Activated CD4-positive, alpha-beta T cell treated with anti-CD3 and anti-CD28 coated beads, Interleukin-2, amount 50 U/mL, for 1 hour (primary cell): ENCODE data around the gene DPYSL5.
A peak's percentile ranks its signal among the peaks of the same experiment; 100 is the strongest.

Experiments used
- DNase-seq: peaks from one replicate; pipeline ENCODE4 v3.0.0-alpha.2; 2020

The DPYSL5 gene

GRCh38 chr2:26934335-26934724 lies 86.4 kb downstream of the DPYSL5 start:
- no peak for DNase-seq

- DNase-seq, result no peak
These were observed 87.1 kb downstream of the DPYSL5 start for GRCh38 chr2:26934985-26935384.

GRCh38 chr2:26936855-26937254 lies 88.9 kb downstream of the DPYSL5 start:
- DNase-seq, result no peak

GRCh38 chr2:26938399-26939118 lies 90.6 kb downstream of the DPYSL5 start:
- no peak for DNase-seq

GRCh38 chr2:26940001-26940400 lies 92.1 kb downstream of the DPYSL5 start:
- no peak for DNase-seq

- no peak for DNase-seq
These were observed 93.6 kb downstream of the DPYSL5 start for GRCh38 chr2:26941486-26941885.

- DNase-seq, result peak; percentile 63
These were observed 94.8 kb downstream of the DPYSL5 start for GRCh38 chr2:26942543-26943295.

- no peak for DNase-seq
These were observed 98.2 kb downstream of the DPYSL5 start for GRCh38 chr2:26945991-26946750.

- no peak for DNase-seq
These were observed 99.2 kb downstream of the DPYSL5 start for GRCh38 chr2:26946841-26947784.

- no peak for DNase-seq
These were observed 100.9 kb downstream of the DPYSL5 start for GRCh38 chr2:26948800-26949199.

GRCh38 chr2:26950246-26950645 lies 102.3 kb downstream of the DPYSL5 start:
- no peak for DNase-seq

GRCh38 chr2:26951236-26951635 lies 103.3 kb downstream of the DPYSL5 start:
- no peak for DNase-seq

- no peak for DNase-seq
These were observed 104.4 kb downstream of the DPYSL5 start for GRCh38 chr2:26952374-26952773.

GRCh38 chr2:26954135-26954534 lies 106.2 kb downstream of the DPYSL5 start:
- DNase-seq, result no peak

GRCh38 chr2:26957041-26957440 lies 109.1 kb downstream of the DPYSL5 start:
- no peak for DNase-seq

GRCh38 chr2:26957534-26957933 lies 109.6 kb downstream of the DPYSL5 start:
- no peak for DNase-seq

- no peak for DNase-seq
These were observed 111.4 kb downstream of the DPYSL5 start for GRCh38 chr2:26959331-26959730.

GRCh38 chr2:26964446-26965130 lies 116.7 kb downstream of the DPYSL5 start:
- DNase-seq, result no peak

- no peak for DNase-seq
These were observed 120.1 kb downstream of the DPYSL5 start for GRCh38 chr2:26968001-26968400.

GRCh38 chr2:26969077-26969844 lies 121.3 kb downstream of the DPYSL5 start:
- DNase-seq, result no peak
